Stimulated activated CD8-positive, alpha-beta memory T cell treated with anti-CD3 and anti-CD28 coated beads, Interleukin-7, amount 100 ng/mL, for 24 hours (primary cell): ENCODE data around the gene C20orf204.

ENCODE experiments used
- DNase-seq: peaks from one replicate; pipeline ENCODE4 v3.0.0-alpha.2; 2020; ENCODE audit warnings: low read depth

The C20orf204 gene

DNA sequence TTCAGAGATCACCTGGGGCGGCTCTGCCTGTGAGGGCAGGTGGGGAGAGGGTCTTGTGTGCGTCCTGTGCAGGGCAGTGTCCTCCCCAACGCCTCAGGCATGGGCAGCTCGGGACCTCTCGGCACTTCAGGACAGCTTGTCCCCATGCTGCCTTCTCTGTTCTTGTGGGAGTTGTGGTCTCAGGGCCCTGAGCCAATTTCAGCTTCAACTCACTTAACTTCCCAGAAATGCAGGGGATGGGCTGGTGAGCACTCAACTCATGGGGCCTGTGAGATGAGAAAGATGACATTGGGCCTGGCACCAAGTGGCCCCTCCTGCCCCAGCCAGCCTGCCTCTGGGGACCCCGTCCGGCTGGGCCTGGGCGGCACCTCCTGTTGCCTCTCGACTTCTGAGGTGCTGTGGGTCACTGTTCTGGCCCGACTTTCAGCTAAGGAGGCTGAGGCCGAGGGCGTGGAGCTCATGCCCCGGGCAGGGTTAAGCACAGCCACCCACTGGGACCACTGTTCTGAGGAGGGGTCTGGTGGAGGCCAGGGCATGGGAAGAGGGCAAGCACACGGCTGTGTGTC lies 36.6 kb downstream of the C20orf204 start:
- no peak for DNase-seq

DNA sequence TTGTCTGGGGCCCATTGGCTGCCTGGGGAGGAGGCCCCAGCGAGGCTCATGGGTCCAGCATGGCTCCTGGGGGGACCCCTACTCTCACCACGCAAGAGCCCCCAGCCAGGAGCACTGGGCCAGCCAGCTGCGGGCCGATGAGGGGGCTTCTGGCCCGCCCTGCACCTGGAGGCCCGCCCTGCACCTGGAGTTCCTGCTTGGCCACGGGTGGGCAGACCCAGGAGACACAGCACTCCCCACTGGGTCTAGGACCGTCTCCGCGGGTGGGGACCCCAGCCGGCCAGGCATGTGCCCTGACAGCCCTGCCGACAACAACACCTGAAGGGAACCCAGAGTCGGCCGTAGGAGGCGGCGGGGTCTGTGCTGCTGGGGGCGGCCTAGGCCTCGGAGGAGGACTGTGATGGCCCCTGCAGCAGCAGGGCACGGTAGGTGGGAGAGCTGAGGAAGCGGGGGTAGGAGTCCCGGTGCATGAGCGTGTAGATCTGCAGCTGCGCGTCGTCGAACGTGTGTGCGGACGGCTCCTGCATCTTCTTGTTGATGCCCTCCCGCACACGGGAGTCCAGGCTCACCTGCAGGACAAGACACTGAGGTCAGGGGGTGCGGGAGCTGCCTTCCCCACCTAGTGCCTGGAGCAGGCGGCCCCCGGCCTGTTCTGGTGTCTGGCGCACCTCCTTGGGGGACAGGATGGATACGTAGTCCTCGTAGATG lies 37.6 kb downstream of the C20orf204 start:
- DNase-seq: no peak

DNA sequence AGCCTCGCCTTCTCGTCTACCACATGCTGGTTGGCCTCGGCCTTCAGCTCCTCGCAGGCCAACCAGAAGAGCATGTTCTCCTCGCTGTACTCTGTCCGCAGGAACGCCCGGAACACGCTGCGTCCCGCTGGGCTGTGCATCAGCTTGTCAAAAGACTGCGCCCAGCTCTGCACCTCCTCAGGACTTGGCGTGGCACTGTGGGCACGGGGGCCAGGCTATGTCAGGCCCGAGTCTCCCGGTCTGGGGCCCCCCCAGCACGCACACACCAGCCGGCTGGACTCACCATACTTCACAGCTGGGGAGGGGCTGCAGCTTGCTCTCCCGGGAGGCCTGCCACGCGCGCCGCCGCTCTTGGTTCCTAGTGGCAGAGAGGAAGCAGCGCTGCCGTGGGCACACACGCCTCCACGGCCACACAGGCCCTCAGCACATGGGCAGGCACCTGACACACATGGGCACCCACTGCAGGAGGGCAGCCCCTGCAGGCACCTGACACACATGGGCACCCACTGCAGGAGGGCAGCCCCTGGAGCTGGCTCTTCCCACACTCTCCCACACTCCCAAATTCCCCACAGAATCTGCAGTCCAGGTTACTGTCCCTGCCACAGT lies 38.3 kb downstream of the C20orf204 start:
- DNase-seq: no peak

DNA sequence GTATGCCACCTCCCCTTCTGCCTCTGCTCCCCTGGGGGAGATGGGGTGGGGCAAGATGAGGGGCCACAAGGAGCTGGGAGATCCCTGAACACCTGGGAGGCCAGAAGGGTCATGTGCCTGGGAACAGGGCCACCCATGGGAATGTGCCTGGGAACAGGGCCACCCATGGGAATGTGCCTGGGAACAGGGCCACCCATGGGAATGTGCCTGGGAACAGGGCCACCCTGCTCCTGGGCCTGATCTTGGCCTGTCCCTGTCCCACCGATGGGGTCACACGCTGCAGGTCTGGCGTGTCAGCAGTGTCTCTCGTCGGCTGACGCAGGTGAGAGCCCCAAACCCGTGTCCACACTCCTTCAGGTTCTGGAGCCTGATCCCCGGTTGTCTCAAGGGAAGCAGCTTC lies 39.0 kb downstream of the C20orf204 start:
- DNase-seq: no peak

DNA sequence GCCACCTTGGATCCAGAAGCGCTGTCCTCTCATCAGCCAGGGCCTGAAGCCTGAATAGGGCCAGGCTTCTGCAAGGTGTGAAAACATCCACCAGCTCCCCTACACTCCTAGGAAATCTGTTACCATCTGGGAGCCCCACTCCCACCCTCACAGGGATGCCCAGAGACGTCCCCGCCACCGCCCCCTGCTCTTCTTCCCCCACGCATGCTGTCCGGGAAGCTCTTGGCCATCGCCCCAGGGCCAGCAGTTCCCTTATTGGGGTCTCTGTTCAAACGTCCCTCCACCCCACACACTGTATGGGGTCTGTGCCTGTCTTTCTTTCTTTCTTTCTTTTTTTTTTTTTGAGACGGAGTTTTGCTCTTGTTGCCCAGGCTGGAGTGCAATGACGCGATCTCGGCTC lies 39.6 kb downstream of the C20orf204 start:
- DNase-seq: no peak

DNA sequence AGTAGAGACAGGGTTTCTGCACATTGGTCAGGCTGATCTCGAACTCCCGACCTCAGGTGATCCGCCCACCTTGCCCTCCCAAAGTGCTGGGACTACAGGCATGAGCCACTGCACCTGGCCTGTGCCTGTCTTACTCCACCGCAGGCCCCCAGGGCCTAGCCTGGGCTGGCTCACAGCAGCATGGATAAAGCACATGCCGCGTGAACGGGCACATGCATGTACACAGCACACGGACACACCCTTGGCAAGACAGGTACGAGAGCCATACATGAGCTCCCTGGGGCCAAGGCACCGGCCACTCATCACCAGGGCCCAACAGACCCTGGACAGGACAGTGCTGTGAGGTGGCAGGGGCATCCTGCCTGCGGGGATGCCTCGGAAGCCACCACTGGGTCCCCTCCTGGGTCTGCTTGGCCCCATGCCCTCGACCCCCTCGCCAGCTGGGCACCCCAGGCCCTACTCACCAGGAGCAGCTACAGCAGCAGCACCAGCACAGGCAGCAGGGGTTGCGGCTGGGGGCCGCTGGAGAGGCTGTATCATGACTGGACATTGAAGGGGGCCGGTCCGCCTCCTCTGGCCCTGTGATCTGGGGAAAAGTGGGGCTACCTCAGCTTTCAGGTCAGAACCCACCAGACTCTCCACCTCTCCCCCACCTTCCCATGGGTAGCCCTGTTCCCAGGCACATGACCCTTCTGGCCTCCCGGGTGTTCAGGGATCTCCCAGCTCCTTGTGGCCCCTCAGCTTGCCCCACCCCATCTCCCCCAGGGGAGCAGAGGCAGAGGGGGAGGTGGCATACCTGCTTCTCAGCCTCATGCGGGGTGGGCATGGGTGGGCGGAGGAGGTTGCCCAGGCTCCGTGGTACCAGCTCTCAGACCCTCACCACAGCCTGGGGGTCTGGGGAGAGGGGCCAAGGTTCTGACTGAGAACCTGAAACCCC lies 40.3 kb downstream of the C20orf204 start:
- no peak for DNase-seq

DNA sequence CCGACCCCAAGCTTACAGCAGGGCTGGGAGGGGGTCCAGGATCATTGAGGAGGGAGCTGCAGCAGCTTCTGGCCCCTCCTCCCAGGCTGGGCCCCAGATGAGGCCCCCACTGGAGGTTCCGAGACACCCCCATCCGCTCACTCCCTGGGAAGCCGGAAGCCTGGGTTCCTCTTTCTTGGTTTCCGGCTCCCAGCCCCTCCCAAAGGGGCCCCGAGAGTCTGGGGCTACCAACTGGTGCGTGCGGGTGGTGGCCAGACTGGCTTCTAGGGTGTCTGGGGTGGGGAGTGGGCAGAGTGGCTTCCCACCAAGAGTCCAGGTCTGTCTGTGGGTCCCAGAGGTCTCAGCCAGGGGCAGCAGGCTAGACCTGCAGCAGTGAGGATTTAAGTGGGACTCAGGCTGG lies 41.1 kb downstream of the C20orf204 start:
- no peak for DNase-seq

DNA sequence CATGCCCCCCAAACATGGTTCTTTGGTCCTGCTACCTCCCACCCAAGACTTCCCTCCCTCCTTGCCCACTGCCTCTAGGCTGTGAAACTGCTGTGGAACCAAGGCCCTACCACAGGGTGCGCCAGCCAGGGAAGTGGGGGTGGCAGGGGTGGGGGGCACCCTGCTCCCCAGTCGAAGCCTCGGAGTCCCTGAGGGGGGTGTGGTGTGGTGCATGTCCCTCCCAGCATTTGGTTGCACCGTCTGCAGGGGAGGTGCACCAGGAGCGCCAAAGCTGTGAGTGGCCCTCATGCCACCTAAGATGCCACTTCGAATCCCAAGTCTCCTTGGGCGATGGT lies 41.5 kb downstream of the C20orf204 start:
- no peak for DNase-seq

DNA sequence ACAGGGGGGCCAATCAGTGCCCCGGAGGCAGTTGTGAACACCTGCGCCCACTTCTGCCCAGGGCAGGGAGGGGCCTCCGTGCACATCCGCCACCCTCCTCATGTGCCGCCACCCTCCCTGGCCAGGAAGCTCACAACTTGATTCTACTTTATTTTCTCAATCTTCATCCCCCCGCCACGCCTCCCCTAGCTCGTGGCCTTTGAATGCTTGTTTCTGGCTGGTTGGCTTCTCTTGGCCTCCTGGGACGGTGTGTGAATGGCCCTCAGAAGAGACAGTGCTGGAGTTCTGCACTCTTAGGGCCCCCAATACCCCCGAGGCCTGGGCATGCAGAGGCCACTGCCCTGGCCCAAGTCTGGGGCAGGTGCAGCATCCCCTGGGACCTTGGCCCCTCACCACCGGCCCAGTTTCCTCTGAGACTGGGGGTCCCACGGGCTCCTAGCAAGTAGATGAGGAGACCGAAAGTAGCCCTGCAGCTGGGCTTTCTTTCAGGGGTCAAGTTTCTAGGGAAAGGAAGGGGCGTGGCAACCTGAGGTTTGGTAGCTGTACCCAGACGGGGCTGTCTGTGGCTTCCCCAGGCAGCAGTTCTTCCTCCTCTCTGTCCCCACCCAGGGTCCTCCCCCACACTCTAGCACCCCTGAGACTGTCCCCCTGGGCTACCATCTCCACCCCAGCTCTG lies 42.0 kb downstream of the C20orf204 start:
- no peak for DNase-seq

DNA sequence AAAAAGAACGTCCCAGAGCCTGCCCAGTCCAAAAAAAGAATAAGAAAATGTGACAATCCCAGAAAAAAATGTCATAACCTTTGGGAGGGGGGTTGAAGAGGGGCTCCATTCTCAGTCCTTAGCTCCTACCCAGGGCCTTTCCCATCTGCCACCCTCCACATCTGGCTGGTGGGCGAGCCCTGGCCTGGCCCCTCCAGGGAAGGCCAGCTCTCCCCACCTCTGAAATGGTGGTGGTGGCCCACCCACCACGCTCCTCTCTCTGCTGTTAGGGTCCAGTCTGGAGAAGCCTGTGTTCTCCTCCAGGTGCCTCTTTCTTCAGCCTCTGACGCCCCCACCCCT lies 42.9 kb downstream of the C20orf204 start:
- DNase-seq: no peak

DNA sequence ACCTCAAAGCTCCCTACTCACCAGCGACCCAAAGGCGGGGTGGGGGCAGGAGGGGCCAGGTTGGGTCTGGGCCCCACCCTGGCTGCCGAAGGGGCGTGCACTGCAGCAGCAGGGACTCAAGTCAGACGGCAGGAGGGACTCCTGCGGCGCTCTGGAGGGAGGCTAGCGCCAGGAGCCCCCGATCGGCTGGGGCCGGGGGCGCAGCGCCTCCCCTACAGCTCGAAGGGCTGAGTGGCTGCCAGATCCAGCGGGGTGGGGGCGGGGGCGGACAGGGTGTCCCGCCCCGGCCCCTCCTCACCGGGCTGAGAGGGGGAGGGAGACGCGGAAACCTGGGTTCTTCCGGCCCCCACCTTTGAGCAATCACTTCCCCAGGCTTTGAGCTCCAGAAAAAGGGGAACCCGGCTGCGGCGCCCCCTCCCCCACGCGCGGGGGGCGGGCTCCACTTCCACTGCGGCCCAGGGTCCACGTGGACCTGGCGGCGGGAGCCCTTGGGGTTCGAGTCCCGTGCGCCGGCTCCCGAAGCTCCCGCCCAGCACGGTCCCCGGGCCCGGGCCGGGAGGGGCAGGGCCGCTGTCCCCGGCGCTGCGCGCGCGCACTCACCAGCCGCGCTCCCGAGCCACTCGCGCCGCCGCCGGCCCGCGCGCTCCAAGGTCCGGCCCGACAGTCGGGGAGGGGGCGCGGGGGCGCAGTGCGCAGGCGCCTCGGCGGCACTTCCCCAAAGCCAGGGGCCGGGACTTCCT lies 43.5 kb downstream of the C20orf204 start, which contains the start of gene RGS19:
RGS19 (minus strand) TSS at position 246 of the 740 bp plus-strand sequence. CDS start 2,632 bp downstream, outside the sequence.
- DNase-seq: no peak

DNA sequence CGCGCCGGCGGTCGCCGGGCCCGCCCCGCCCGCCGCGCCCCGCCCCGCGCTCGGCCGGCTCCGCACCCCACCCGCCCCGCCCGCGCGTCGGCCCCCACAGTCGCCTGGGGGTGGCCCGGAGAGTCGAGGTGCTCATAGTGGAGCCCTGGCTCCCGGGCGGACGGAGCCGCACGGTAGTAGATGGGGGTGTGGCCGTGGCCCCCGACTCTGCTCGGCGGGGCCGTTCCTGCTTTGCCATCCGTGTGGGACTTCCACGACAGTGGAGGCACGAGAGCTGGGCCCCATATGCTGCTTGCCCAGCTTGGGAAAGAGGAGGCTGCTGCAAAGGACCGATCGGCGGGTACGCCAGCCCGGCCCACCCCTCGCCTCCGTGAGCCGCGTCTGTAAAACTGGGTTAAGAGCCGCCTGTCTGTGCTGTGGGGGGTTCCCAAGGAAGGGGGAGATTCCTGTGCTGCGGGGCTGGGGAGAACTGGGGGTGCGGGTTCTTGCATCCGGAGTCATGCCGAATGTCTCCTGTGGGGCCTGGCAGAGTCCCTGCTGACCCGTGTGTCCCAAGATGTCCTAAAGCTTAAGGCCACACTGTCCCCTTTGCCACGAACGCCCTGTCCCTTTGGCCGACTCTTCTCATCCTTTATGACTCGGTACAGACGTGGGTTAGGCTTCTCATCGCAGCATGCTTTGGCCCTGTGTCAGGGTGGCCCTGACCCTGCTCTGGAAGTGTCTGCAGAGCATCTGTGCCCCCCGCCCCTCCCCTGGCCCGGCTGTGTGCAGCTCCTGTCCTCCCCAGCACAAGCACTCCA lies 44.2 kb downstream of the C20orf204 start, which contains the start of gene OPRL1:
OPRL1 (plus strand) TSS at position 70 of the 800 bp plus-strand sequence. CDS start 12,639 bp downstream, outside the sequence.
- no peak for DNase-seq

DNA sequence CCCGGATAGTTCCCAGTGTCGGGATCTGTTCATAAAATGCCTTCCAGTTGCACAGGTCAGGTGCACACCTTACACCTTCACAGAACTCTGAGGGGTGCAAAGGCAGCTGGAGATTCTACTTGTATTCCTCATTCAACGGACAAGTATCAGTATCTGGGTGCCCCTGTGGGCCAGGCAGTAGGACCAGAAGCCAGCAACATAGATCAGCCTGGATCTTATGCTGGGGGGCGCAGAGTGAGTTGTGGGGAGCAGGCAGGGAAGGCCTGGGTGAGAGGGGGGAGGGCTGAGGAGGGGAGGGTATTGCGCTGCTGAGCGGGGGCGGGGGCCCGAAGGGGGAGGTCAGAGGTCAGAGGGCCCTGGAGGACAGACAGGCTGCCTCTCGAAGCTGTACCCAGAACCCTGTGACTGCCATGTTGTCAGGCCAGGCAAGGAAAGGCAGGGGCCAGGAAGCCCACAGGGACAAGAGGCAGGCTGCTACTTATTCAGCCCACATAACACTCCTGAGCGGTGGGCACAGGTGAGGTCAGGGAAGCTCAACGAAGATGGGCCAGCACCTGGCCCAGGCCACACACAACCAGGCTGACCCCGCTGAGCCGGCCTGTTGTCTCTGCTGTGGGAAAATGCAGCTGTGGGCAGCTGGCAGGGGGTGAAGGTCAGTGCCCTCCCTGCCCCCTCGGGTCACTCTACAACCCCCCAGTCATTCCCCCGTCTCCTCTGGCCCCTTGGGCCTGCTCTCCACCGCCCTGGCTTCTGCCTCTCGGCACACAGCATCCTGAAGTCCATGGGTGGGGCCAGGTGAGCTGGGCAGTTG lies 45.0 kb downstream of the C20orf204 start:
- no peak for DNase-seq

DNA sequence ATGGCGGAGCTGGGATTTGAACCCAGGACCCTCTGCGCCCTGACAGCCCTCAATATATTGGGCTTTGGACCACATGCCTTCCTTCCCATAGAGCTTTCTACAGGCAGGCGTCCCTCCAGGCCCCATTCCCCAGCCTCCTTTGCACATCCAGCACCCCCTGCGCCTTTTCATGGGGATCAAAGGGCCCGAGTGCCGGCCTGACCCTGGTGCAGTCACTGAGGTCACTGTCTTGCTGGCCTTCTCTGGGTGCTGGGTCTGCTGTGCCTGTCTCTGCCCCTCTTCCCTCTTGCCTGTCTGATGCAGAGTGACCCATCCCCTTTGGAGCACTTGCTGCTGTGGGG lies 45.6 kb downstream of the C20orf204 start:
- DNase-seq: no peak

DNA sequence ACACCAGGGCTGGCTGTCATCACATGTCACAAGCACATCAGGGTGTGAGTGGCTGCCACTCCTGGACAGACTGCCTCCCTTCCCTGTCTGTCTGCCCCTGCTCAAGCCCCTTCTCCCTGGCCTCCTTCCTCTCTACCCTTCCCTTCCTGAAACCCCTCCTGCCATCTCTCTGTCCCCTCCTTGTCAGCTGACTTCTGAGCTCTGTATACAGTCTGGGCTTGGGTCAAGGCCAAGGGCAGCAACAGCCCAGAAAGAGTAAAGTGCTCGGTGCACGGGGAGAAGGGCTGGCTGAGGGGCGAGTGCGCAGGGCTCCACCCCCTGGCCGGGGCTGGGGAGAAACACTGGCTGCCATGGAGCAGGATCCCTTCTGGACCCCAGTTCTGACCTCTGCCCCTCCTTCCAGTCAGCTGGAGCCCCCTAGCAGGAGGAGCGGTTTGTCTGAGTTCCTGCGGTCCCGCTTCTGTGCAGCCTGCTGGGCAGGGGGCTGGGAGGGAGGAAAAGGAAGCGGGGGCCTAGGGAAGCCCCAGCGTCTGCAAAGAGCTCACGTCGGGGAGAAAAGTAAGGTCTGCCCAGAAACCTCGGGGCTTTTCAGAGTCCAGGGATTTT lies 46.2 kb downstream of the C20orf204 start:
- no peak for DNase-seq

DNA sequence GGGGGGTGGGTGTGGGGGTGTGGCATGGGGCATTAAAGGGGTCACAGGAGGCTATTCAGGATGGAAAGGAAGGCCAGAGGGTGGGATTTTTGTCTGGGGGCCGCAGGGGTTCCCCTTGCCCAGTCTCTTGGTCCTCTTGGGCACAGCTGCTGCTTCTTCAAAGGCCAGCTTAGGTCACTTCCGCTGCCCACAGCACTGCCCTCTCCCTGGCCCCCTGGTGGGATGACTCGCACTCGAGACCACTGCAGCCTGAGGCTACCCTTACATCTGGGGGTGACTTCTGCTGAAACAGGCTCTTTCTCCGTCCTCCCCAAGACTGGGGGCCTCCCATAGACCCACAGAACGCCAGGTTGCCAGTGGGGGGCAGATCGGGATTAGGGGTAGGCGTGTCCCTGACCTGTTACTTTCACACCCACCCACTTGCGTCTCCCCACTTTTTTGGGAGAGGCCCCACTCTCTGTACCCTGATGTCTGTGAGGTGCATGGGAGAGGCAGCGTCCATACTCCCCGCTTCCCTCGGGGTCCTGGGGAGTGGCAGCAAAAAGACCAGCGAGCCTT lies 46.9 kb downstream of the C20orf204 start:
- DNase-seq: no peak

DNA sequence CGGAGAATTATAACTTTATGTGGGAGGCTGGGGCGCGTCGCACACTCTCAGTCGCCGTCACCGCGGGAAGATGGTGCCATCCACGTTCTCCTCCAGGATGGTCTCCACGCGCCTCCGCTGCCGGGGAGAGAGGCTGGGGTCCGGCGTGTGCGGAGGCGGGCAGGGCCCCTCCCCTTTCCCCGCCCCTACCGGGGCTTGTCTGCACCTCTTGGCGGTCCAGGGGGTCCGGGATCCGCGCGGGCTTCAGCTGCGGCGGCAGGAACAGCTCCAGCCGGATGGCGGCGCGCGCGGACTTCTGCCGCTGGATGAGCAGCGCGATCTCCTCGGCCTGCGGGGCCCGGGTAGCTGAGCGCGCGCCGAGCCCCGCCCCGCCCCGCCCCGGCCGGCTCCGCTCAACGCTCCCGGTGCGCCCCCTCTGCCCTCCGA lies 47.4 kb downstream of the C20orf204 start:
- DNase-seq: no peak

DNA sequence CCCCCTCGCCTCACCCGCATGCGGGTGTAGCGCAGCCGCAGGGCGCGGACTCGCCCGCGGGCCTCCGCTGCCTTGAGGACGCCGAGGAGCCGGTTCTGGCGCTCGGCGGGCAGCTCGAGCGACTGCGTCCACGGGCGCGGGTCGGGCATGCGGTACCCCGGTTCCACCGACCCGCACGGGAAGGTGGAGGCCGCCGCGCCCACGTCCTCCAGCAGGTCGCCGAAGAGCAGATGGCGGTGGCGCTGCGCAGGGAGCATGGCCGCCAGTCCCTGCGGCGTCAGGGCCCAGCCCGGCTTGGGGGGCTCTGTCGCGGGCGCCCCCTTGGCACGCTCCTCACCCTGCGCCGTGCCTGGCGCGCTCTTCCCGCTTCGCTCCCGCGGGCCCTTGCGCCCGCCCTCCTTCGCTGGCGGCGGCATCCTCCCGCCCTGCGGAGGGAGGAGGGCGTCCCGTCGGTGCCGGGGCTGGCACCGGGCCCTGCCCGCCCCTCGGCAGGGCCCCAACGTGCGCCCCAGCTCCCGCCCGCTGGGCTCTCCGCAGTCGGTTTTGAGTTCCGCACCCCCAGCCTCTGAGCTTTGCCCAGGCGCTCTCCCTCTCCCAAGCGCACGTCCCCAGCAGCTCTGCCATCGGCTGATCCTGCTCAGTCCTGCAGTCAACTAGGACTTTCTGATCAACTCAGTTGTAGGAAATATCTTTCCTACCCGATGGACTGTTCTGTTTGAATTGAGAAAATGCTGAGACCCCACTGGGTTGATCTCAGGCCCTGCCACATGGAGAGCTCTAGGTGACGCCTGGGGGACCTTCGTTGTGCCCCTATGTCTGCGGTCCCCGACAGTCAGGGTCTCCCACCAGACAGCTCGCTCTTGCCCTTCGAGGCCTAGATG lies 48.1 kb downstream of the C20orf204 start, which contains the start of gene LKAAEAR1:
LKAAEAR1 (minus strand) TSS at position 595 of the 881 bp plus-strand sequence; CDS start at position 416, 179 bp downstream.
- DNase-seq: no peak
